ACC112 (cell line): ENCODE measurements around the gene KRTAP1-3.
"Not testable (repeated sequence)": the region's sequence is repeated elsewhere in the genome, so short reads cannot be mapped to it uniquely, and the experiment has no call there.

Source experiments
- H2AFZ ChIP-seq: fragments of 200-600 bp; sonication (generic); one replicate; pipeline ENCODE4 v1.6.0; 2017; ENCODE audit warnings: antibody characterized with exemption, low read length; ENCODE audit not compliant: unreplicated experiment
- H3K27ac ChIP-seq: fragments of 200-600 bp; sonication (generic); 2 replicates; pipeline ENCODE4 v1.5.1; 2014; ENCODE audit warnings: low read depth, mild to moderate bottlenecking, antibody characterized with exemption, low read length, moderate library complexity
- H3K27me3 ChIP-seq: fragments of 200-600 bp; sonication (generic); 2 replicates; pipeline ENCODE4 v1.6.1; 2014; ENCODE audit warnings: mild to moderate bottlenecking, antibody characterized with exemption, low read length, moderate library complexity, mixed read lengths; ENCODE audit not compliant: insufficient read depth
- H3K36me3 ChIP-seq: fragments of 200-600 bp; sonication (generic); 2 replicates; pipeline ENCODE4 v1.6.1; 2016; ENCODE audit warnings: mild to moderate bottlenecking, antibody characterized with exemption, low read length, moderate library complexity, mixed read lengths; ENCODE audit not compliant: insufficient read depth
- H3K4me1 ChIP-seq: fragments of 200-600 bp; sonication (generic); one replicate; pipeline ENCODE4 v1.6.1; 2016; ENCODE audit warnings: low read length, mixed read lengths; ENCODE audit not compliant: insufficient read depth, unreplicated experiment, control insufficient read depth
- H3K4me3 ChIP-seq: fragments of 200-600 bp; sonication (generic); 2 replicates; pipeline ENCODE4 v1.5.1; 2014; ENCODE audit warnings: mild to moderate bottlenecking, low read depth, low read length
- H3K79me2 ChIP-seq: fragments of 200-600 bp; sonication (generic); one replicate; pipeline ENCODE4 v1.6.0; 2016; ENCODE audit warnings: low read length; ENCODE audit not compliant: control insufficient read depth, unreplicated experiment, insufficient read depth

Gene KRTAP1-3

DNA sequence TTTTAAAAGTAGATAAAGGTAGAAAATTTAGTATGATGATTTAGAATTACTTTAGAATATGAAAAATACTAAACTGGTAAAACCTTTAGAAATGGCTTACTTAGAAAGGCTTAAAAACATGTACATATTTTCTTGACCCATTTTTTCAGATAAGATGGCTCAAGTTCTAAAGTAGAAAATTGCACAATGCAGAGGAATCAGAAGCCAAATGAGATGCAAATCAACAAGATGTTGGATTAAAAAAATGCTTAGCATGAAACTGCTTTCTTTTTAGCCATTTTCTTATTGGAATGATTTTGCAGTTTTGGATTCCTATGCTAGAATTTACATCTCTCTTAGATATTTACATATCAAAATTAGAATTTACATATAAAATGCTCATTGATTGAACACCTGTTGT, 24.2 kb downstream of the KRTAP1-3 start:
- Histone ChIP-seq H3K27ac (no peak overlapping the region), H3K36me3 (no peaks in the 10 kb centered on the region), H3K4me3 (no peak overlapping the region), H3K27me3 (no peaks in the 10 kb centered on the region), H2AFZ (no peak overlapping the region), H3K4me1 (no peaks in the 10 kb centered on the region), H3K79me2 (no peaks in the 10 kb centered on the region)

- Histone ChIP-seq H3K27me3 (no peaks in the 10 kb centered on the region), H2AFZ (no peak overlapping the region), H3K27ac (no peak overlapping the region)
Measured at GRCh38 chr17:41009936-41010335, 24.7 kb downstream of the KRTAP1-3 start.

DNA sequence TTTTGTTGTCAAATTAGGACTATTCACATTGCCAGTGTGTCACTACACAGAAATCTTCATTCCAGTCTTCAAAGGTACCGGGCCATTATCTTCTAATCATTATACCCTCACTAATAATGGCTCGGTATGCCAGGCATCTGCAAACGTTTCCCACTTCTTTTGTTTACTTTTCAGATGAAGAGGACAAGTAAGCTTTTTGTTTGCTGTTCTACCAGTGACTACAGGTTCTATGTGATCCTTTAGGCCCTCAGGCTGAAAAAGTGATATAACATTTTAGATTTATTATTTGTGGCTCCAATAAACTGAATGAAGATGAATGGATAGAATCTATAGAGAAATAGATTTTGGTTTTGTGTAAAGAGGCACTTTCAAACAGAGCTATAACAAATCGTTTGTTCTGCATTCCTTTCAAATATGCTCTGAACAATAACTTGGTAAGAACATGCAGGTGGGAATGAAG, 25.3 kb downstream of the KRTAP1-3 start:
- Histone ChIP-seq H2AFZ (no peak overlapping the region), H3K36me3 (no peaks in the 10 kb centered on the region), H3K27me3 (no peaks in the 10 kb centered on the region), H3K4me3 (no peak overlapping the region), H3K79me2 (no peaks in the 10 kb centered on the region), H3K27ac (no peak overlapping the region), H3K4me1 (no peaks in the 10 kb centered on the region)

More at GRCh38 chr17:41009936-41010335, 24.7 kb downstream of the KRTAP1-3 start:
- H3K36me3 ChIP-seq = no peaks in the 10 kb centered on the region
- H3K4me3 ChIP-seq = no peak overlapping the region
- H3K4me1 ChIP-seq = no peaks in the 10 kb centered on the region
- H3K79me2 ChIP-seq = no peaks in the 10 kb centered on the region

DNA sequence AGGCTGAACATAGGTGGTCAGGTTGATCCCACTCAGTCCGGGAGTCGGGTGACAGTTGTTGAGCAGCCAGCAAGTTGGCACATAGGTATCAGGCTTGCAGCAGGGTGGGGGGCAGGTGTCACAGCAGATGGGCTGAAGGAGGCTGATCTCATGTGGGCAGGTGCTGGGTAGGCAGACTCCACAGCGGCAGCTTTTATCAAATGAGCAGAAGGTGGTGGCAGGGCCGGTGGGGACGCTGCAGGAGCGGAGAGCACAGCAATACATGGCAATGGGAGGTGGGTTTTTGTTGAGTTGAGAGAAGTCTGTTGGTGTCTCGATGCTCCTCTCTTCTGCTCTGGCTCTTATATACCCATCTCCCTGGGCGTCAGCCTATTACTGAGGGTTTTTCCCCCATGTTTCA, 25.9 kb downstream of the KRTAP1-3 start, which contains the start of gene KRTAP3-1:
Gene KRTAP3-1, minus strand, starts transcription at position 318 of the 400 bp plus-strand sequence. Its CDS starts 54 bp downstream, at position 264.
- H3K4me3 ChIP-seq = no peak within 1 kb of the TSS
- no peaks in the 10 kb centered on the region for H3K79me2 ChIP-seq
- H3K27me3 ChIP-seq = no peaks in the 10 kb centered on the region
- H3K27ac ChIP-seq = no peak within 1 kb of the TSS
- H3K4me1 ChIP-seq = no peaks in the 10 kb centered on the region
- no peaks in the 10 kb centered on the region for H3K36me3 ChIP-seq
- no peak within 1 kb of the TSS for H2AFZ ChIP-seq

GRCh38 chr17:41004397-41004796, 30.3 kb downstream of the KRTAP1-3 start:
- Histone ChIP-seq H3K4me3 (no peak overlapping the region), H3K27me3 (no peaks in the 10 kb centered on the region), H2AFZ (no peak overlapping the region), H3K27ac (no peak overlapping the region), H3K79me2 (no peaks in the 10 kb centered on the region), H3K4me1 (peaks cover 11% of the 10 kb centered on the region), H3K36me3 (no peaks in the 10 kb centered on the region)

GRCh38 chr17:41003926-41004325, 30.7 kb downstream of the KRTAP1-3 start:
- Histone ChIP-seq H3K4me3 (no peak overlapping the region), H3K27ac (no peak overlapping the region), H3K4me1 (peaks cover 11% of the 10 kb centered on the region), H3K36me3 (no peaks in the 10 kb centered on the region), H2AFZ (no peak overlapping the region), H3K79me2 (no peaks in the 10 kb centered on the region), H3K27me3 (no peaks in the 10 kb centered on the region)

- Histone ChIP-seq H3K4me1 (peaks cover 11% of the 10 kb centered on the region), H3K27ac (peak overlapping the region; percentile 43; the same call in 1 of the 2 replicates), H3K27me3 (no peaks in the 10 kb centered on the region), H2AFZ (no peak overlapping the region), H3K4me3 (no peak overlapping the region), H3K36me3 (no peaks in the 10 kb centered on the region), H3K79me2 (no peaks in the 10 kb centered on the region)
Measured at GRCh38 chr17:41002814-41003213, 31.9 kb downstream of the KRTAP1-3 start.

- Histone ChIP-seq H3K36me3 (no peaks in the 10 kb centered on the region), H2AFZ (no peak overlapping the region), H3K4me1 (peaks cover 11% of the 10 kb centered on the region), H3K4me3 (no peak overlapping the region), H3K79me2 (no peaks in the 10 kb centered on the region), H3K27ac (no peak overlapping the region), H3K27me3 (no peaks in the 10 kb centered on the region)
Measured at GRCh38 chr17:41001795-41002194, 32.9 kb downstream of the KRTAP1-3 start.

- H3K27me3 ChIP-seq, H3K4me3 ChIP-seq, H3K36me3 ChIP-seq, H2AFZ ChIP-seq, H3K79me2 ChIP-seq, H3K27ac ChIP-seq: not testable (repeated sequence)
- H3K4me1 ChIP-seq = peaks cover 11% of the 10 kb centered on the region
Measured at GRCh38 chr17:40999563-40999962, 35.1 kb downstream of the KRTAP1-3 start, which contains the start of gene KRTAP3-2. Gene KRTAP3-2, minus strand, starts transcription at chr17:40999906. Its CDS starts 53 bp downstream, at chr17:40999853.

GRCh38 chr17:40997361-40997760, 37.3 kb downstream of the KRTAP1-3 start:
- H3K27me3 ChIP-seq = no peaks in the 10 kb centered on the region
- no peak overlapping the region for H3K27ac ChIP-seq
- H2AFZ ChIP-seq = no peak overlapping the region
- H3K4me1 ChIP-seq = peaks cover 2% of the 10 kb centered on the region
- no peaks in the 10 kb centered on the region for H3K36me3 ChIP-seq
- H3K79me2 ChIP-seq = no peaks in the 10 kb centered on the region
- no peak overlapping the region for H3K4me3 ChIP-seq

GRCh38 chr17:40996829-40997228, 37.8 kb downstream of the KRTAP1-3 start:
- no peak overlapping the region for H3K27ac ChIP-seq
- no peak overlapping the region for H3K4me3 ChIP-seq
- no peaks in the 10 kb centered on the region for H3K79me2 ChIP-seq
- H3K36me3 ChIP-seq = no peaks in the 10 kb centered on the region
- H3K27me3 ChIP-seq = no peaks in the 10 kb centered on the region
- no peaks in the 10 kb centered on the region for H3K4me1 ChIP-seq
- no peak overlapping the region for H2AFZ ChIP-seq
